MCF 10A (cell line): Measurements from ENCODE around the gene CRTAC1. TPM values are rescaled to one million over a fixed set of nuclear protein-coding genes. Genes with fewer than 3 reads are reported as not detected.

Experiments used
- BruUV-seq: library from RNA; stranded (reverse); fragments of 400-500 nt; replicated peaks from 2 replicates; lab custom pipeline; 2021; lab: Mats Ljungman, UMichigan
- CTCF ChIA-PET: fragments of 300-600 bp; sonication (Branson Sonifier 250); formaldehyde crosslinking; extraction: SDS; loops from one replicate; lab custom pipeline; 2021; ENCODE audit warnings: antibody characterized with exemption, inconsistent platforms; lab: Yijun Ruan, JAX
- POLR2A ChIA-PET: fragments of 300-600, 350-650 bp; sonication (Branson Sonifier 250); formaldehyde crosslinking; extraction: SDS; loops from one replicate; lab custom pipeline; 2020; ENCODE audit warnings: antibody characterized with exemption, inconsistent platforms; lab: Yijun Ruan, JAX
- DNase-seq: peaks from one replicate; pipeline ENCODE4 v3.0.0-alpha.2; 2018; ENCODE audit not compliant: unreplicated experiment
- H3K27ac Mint-ChIP-seq: one replicate; pipeline ENCODE4 v1.8.0; 2022; ENCODE audit warnings: mild to moderate bottlenecking, low read depth, mixed read lengths; ENCODE audit not compliant: unreplicated experiment
- H3K27me3 Mint-ChIP-seq: one replicate; pipeline ENCODE4 v1.8.0; 2022; ENCODE audit warnings: mixed read lengths; ENCODE audit not compliant: insufficient read depth, unreplicated experiment
- H3K36me3 Mint-ChIP-seq: one replicate; pipeline ENCODE4 v1.8.0; 2022; ENCODE audit warnings: mild to moderate bottlenecking, moderate library complexity, mixed read lengths; ENCODE audit not compliant: insufficient read depth, unreplicated experiment
- H3K4me1 Mint-ChIP-seq: one replicate; pipeline ENCODE4 v1.8.0; 2022; ENCODE audit warnings: mixed read lengths; ENCODE audit not compliant: insufficient read depth, unreplicated experiment
- H3K4me3 Mint-ChIP-seq: one replicate; pipeline ENCODE4 v1.8.0; 2022; ENCODE audit warnings: mild to moderate bottlenecking, moderate library complexity, mixed read lengths; ENCODE audit not compliant: unreplicated experiment
- H3K9me3 Mint-ChIP-seq: one replicate; pipeline ENCODE4 v1.8.0; 2022; ENCODE audit warnings: mixed read lengths; ENCODE audit not compliant: unreplicated experiment
- intact Hi-C: fragments of 100-400 bp; cut with micrococcal nuclease; formaldehyde crosslinking; loops from 2 replicates; pipeline ENCODE4 v1.14.1; 2022
- total RNA-seq: library from RNA; stranded (reverse); gene quantifications from 2 replicates; pipeline ENCODE4 v1.2.3, GENCODE V29; 2022
- TF ChIP-seq, protein P1 (sequence below): fragments of 200-600 bp; IDR thresholded peaks from one replicate; pipeline ENCODE4 v1.8.0; 2022; ENCODE audit warnings: antibody characterized with exemption, mild to moderate bottlenecking; ENCODE audit not compliant: unreplicated experiment

The CRTAC1 gene
- total RNA-seq, 1 experiment from 2014 or later = not detected

- Mint-ChIP-seq H3K4me3 (peak overlapping the region; percentile 45), H3K9me3 (no peaks in the 10 kb centered on the region), H3K4me1 (no peaks in the 10 kb centered on the region), H3K27ac (no peak overlapping the region), H3K27me3 (peaks cover 41% of the 10 kb centered on the region), H3K36me3 (no peaks in the 10 kb centered on the region)
- BruUV-seq = no TSS peak
- intact Hi-C loops = no loop called here
- ChIA-PET CTCF (interaction anchor here (0.6 to 0.7 kb wide), 3 partner anchors 10 to 415 kb away, joined by 3 to 4 read pairs (median 3); no protein-coding TSS in a partner anchor), POLR2A (interaction anchor here (1.5 kb wide), 1 partner anchor 10 kb away, joined by 4 read pairs; no protein-coding TSS in a partner anchor)
- TF ChIP-seq, protein P1, sequence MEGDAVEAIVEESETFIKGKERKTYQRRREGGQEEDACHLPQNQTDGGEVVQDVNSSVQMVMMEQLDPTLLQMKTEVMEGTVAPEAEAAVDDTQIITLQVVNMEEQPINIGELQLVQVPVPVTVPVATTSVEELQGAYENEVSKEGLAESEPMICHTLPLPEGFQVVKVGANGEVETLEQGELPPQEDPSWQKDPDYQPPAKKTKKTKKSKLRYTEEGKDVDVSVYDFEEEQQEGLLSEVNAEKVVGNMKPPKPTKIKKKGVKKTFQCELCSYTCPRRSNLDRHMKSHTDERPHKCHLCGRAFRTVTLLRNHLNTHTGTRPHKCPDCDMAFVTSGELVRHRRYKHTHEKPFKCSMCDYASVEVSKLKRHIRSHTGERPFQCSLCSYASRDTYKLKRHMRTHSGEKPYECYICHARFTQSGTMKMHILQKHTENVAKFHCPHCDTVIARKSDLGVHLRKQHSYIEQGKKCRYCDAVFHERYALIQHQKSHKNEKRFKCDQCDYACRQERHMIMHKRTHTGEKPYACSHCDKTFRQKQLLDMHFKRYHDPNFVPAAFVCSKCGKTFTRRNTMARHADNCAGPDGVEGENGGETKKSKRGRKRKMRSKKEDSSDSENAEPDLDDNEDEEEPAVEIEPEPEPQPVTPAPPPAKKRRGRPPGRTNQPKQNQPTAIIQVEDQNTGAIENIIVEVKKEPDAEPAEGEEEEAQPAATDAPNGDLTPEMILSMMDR = no peak
- no peak for DNase-seq
Measured at GRCh38 chr10:97850446-97850845, 180.0 kb downstream of the CRTAC1 start.

GRCh38 chr10:97849687-97850402, 180.6 kb downstream of the CRTAC1 start, which contains the start of gene GOLGA7B:
GOLGA7B (plus strand) TSS chr10:97849843; CDS start chr10:97850304, 461 bp downstream.
- DNase-seq = peak; percentile 29
- H3K27ac Mint-ChIP-seq = no peak within 1 kb of the TSS
- intact Hi-C loops = no loop called here
- H3K36me3 Mint-ChIP-seq = no peaks in the 10 kb centered on the region
- H3K4me1 Mint-ChIP-seq = no peaks in the 10 kb centered on the region
- no peaks in the 10 kb centered on the region for H3K9me3 Mint-ChIP-seq
- TF ChIP-seq, protein P1 = no peak
- CTCF ChIA-PET = interaction anchor here (0.6 to 0.8 kb wide), 4 partner anchors 10 to 414 kb away, joined by 3 read pairs; no protein-coding TSS in a partner anchor
- H3K27me3 Mint-ChIP-seq = peaks cover 41% of the 10 kb centered on the region
- POLR2A ChIA-PET = interaction anchor here (0.6 to 1.5 kb wide), 2 partner anchors 10 kb away, joined by 3 to 4 read pairs; no protein-coding TSS in a partner anchor
- peak within 1 kb of the TSS; percentile 55 for H3K4me3 Mint-ChIP-seq
- no TSS peak for BruUV-seq

DNA sequence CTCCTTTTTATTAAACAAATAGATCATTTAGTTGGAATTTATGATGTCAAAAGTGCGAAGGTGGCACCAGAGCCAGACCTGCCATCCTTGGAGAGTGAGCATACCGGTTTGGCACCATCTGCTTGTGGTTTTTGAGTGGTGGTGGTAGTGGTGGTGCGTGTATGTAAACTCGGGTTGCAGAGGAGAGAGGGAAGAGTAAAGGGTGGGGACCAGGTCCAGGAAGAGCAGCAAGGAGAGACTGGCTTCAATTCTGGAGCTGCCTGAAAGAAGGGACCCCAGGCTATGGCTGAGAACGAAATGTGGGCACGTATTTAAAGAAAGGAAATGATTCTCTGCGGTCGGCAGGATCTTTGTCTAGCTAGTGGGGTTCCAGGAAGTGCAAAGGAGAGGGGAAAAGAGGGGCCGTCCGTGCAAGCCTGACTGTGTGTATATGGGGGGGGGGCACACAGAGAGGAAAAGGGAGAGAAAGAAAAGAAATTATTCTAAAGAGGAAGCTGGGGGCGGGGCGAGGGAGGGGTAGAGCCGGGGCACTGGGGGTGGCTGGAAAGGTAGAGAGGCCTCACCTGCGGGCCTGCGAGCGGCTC, 181.2 kb downstream of the CRTAC1 start:
- no peaks in the 10 kb centered on the region for H3K36me3 Mint-ChIP-seq

More for the DNA sequence above, 181.2 kb downstream of the CRTAC1 start:
- peaks cover 41% of the 10 kb centered on the region for H3K27me3 Mint-ChIP-seq
- CTCF ChIA-PET = interaction anchor here (0.6 to 0.8 kb wide), 2 partner anchors 12 to 82 kb away, joined by 3 read pairs; no protein-coding TSS in a partner anchor
- DNase-seq = no peak
- no peak overlapping the region for H3K27ac Mint-ChIP-seq
- H3K4me3 Mint-ChIP-seq = peak overlapping the region; percentile 55
- H3K4me1 Mint-ChIP-seq = no peaks in the 10 kb centered on the region
- TF ChIP-seq, protein P1 = no peak
- no peaks in the 10 kb centered on the region for H3K9me3 Mint-ChIP-seq
- intact Hi-C loops = no loop called here
- BruUV-seq = no TSS peak
- POLR2A ChIA-PET = interaction anchor here (0.6 to 1.5 kb wide), 2 partner anchors 9 to 11 kb away, joined by 3 to 4 read pairs; no protein-coding TSS in a partner anchor
